ENCODE measurements around the gene FKBP15. TPM values are rescaled to one million over a fixed set of nuclear protein-coding genes. Genes with fewer than 3 reads are reported as not detected.

FKBP15 gene
- total and polyA plus RNA-seq, 2 experiments from 2014 or later: 7.9 to 14.9 TPM

- DNase-seq (ENCODE audit: low spot score): no peak
- H3F3A ChIP-seq (replicated peaks; ENCODE audit: low read depth): no peaks in the 10 kb centered on the region
- no peaks in the 10 kb centered on the region; the same call in none of the 2 replicates for H4K20me1 ChIP-seq (replicated peaks; ENCODE audit: insufficient read depth)
- H3K9me2 ChIP-seq (ENCODE audit: insufficient read depth): no peaks in the 10 kb centered on the region
- no peak for ATAC-seq
- Mint-ChIP-seq H3K27ac (no peak overlapping the region), H3K9me3 (no peaks in the 10 kb centered on the region), H3K36me3 (ENCODE audit: low read depth) (peaks cover 45% of the 10 kb centered on the region), H3K4me1 (peaks cover 9% of the 10 kb centered on the region), H3K4me3 (no peak overlapping the region), H3K27me3 (ENCODE audit: insufficient read depth, low read depth, poor library complexity) (peaks cover 4% of the 10 kb centered on the region)
- no peak for TF ChIP-seq CTCF (conservative IDR thresholded peaks at IDR 0.05; ENCODE audit: low read depth in 2 of 2)
- no peaks in the 10 kb centered on the region for H3K79me2 ChIP-seq (replicated peaks; ENCODE audit: insufficient read depth)
- H3K27me3 ChIP-seq (ENCODE audit: insufficient read depth): no peaks in the 10 kb centered on the region
- H2AFZ ChIP-seq: no peak overlapping the region
- no peak overlapping the region for H3K27ac ChIP-seq (ENCODE audit: low read depth)
- H3K4me3 ChIP-seq: no peak overlapping the region
- H3K36me3 ChIP-seq (ENCODE audit: insufficient read depth): peaks cover 11% of the 10 kb centered on the region; the same call in 1 of the 2 replicates
- H3K4me1 ChIP-seq (ENCODE audit: insufficient read depth): peaks cover 5% of the 10 kb centered on the region
- H3K4me2 ChIP-seq: no peak overlapping the region
Observed at GRCh38 chr9:113166039-113166438, 55.0 kb downstream of the FKBP15 start.

- Histone ChIP-seq H3K4me3 (no peak overlapping the region), H3K9me2 (ENCODE audit: insufficient read depth) (no peaks in the 10 kb centered on the region), H3K4me2 (no peak overlapping the region), H3K79me2 (replicated peaks; ENCODE audit: insufficient read depth) (no peaks in the 10 kb centered on the region), H2AFZ (no peak overlapping the region), H3F3A (replicated peaks; ENCODE audit: low read depth) (no peaks in the 10 kb centered on the region), H3K36me3 (ENCODE audit: insufficient read depth) (peaks cover 3% of the 10 kb centered on the region; the same call in 1 of the 2 replicates), H4K20me1 (replicated peaks; ENCODE audit: insufficient read depth) (no peaks in the 10 kb centered on the region; the same call in none of the 2 replicates), H3K27ac (ENCODE audit: low read depth) (no peak overlapping the region), H3K27me3 (ENCODE audit: insufficient read depth) (no peaks in the 10 kb centered on the region), H3K4me1 (ENCODE audit: insufficient read depth) (peaks cover 12% of the 10 kb centered on the region)
- DNase-seq (ENCODE audit: low spot score) (no peak), ATAC-seq (no peak)
- Mint-ChIP-seq H3K27ac (no peak overlapping the region), H3K27me3 (ENCODE audit: insufficient read depth, low read depth, poor library complexity) (peaks cover under 1% of the 10 kb centered on the region), H3K4me3 (no peak overlapping the region), H3K9me3 (no peaks in the 10 kb centered on the region), H3K4me1 (peaks cover 15% of the 10 kb centered on the region), H3K36me3 (ENCODE audit: low read depth) (peaks cover 33% of the 10 kb centered on the region)
- no peak for TF ChIP-seq CREB1 (CRISPR knock-in tag; IDR thresholded peaks at IDR 0.05; ENCODE audit: low read depth)
- TF ChIP-seq ETS1 (IDR thresholded peaks at IDR 0.05): no peak
- no peak for TF ChIP-seq ZNF331 (CRISPR knock-in tag; IDR thresholded peaks at IDR 0.05; ENCODE audit: low read depth)
- no peak for TF ChIP-seq ZNF114 (CRISPR knock-in tag; IDR thresholded peaks at IDR 0.05)
Observed at GRCh38 chr9:113164536-113165300, 56.4 kb downstream of the FKBP15 start.

GRCh38 chr9:113163001-113163400, 58.1 kb downstream of the FKBP15 start:
- Mint-ChIP-seq H3K27me3 (ENCODE audit: insufficient read depth, low read depth, poor library complexity) (no peaks in the 10 kb centered on the region), H3K4me1 (peaks cover 18% of the 10 kb centered on the region), H3K9me3 (no peaks in the 10 kb centered on the region), H3K36me3 (ENCODE audit: low read depth) (peaks cover 19% of the 10 kb centered on the region), H3K27ac (no peak overlapping the region), H3K4me3 (no peak overlapping the region)
- no peaks in the 10 kb centered on the region; the same call in none of the 2 replicates for H4K20me1 ChIP-seq (replicated peaks; ENCODE audit: insufficient read depth)
- DNase-seq (ENCODE audit: low spot score) (no peak), ATAC-seq (no peak)
- H3K9me2 ChIP-seq (ENCODE audit: insufficient read depth): no peaks in the 10 kb centered on the region; the same call in 1 of the 2 replicates
- H3F3A ChIP-seq (replicated peaks; ENCODE audit: low read depth): no peaks in the 10 kb centered on the region
- H3K27ac ChIP-seq (ENCODE audit: low read depth): no peak overlapping the region
- H3K4me1 ChIP-seq (ENCODE audit: insufficient read depth): peaks cover 12% of the 10 kb centered on the region
- no peak overlapping the region for H3K4me2 ChIP-seq
- H3K79me2 ChIP-seq (replicated peaks; ENCODE audit: insufficient read depth): no peaks in the 10 kb centered on the region
- no peak overlapping the region for H3K4me3 ChIP-seq
- peaks cover 3% of the 10 kb centered on the region; the same call in 1 of the 2 replicates for H3K36me3 ChIP-seq (ENCODE audit: insufficient read depth)
- H2AFZ ChIP-seq: no peak overlapping the region
- H3K27me3 ChIP-seq (ENCODE audit: insufficient read depth): no peaks in the 10 kb centered on the region
- TF ChIP-seq NANOG (IDR thresholded peaks at IDR 0.05; ENCODE audit: borderline replicate concordance): no peak
- no peak for TF ChIP-seq ZNF462 (CRISPR knock-in tag; IDR thresholded peaks at IDR 0.05)

All from GM23338 (cell line).